A549 (cell line): ENCODE measurements around the gene CDADC1. TPM values are rescaled to one million over a fixed set of nuclear protein-coding genes. Genes with fewer than 3 reads are reported as not detected.

Experiments used
- ATAC-seq, 2 experiments: fragments of 200-7000 bp in 1 of 2; fragments of >200 bp in 1 of 2; cut with Nextera tagmentation in 1 of 2; cut with Tn5 transposase in 1 of 2; 3 replicates each; pipeline versions ENCODE4 v1.8.0 to v1.9.1; 2018 to 2020; ENCODE audit warnings: mild to moderate bottlenecking in 1 of 2, moderate library complexity in 1 of 2
- CTCF ChIA-PET: fragments of 300-600 bp; sonication (Branson Sonifier 250); formaldehyde crosslinking; extraction: SDS; loops from one replicate; lab custom pipeline; 2021; ENCODE audit warnings: antibody characterized with exemption, inconsistent platforms; lab: Yijun Ruan, JAX
- POLR2A ChIA-PET: fragments of 350-600 bp; formaldehyde crosslinking; extraction: SDS; loops from one replicate; lab custom pipeline; 2021; ENCODE audit warnings: antibody characterized with exemption, inconsistent platforms; lab: Yijun Ruan, JAX
- DNase-seq, 2 experiments: peaks; one replicate each; pipeline versions ENCODE4 v3.0.0 to v3.0.0-alpha.2; 2011 to 2016; ENCODE audit warnings: low read depth in 1 of 2, low spot score in 1 of 2
- FAIRE-seq: peaks from 2 replicates; lab custom pipeline; 2011; peaks lifted over from hg19 to GRCh38; lab: Jason Lieb, UNC
- H3K27ac ChIP-seq, 2 experiments: fragments of >200 bp; sonication (Bioruptor Twin); formaldehyde crosslinking; 3 replicates each; pipeline ENCODE4 v1.5.1; 2016 to 2017
- H3K4me1 ChIP-seq: fragments of >200 bp; sonication (Bioruptor Twin); formaldehyde crosslinking; 3 replicates; pipeline ENCODE4 v1.6.1; 2016
- H3K4me2 ChIP-seq: fragments of >200 bp; sonication (Bioruptor Twin); formaldehyde crosslinking; 3 replicates; pipeline ENCODE4 v1.6.1; 2016
- H3K4me3 ChIP-seq: fragments of >200 bp; sonication (Bioruptor Twin); formaldehyde crosslinking; 3 replicates; pipeline ENCODE4 v1.5.1; 2016
- H3K9me3 ChIP-seq: fragments of >200 bp; sonication (Bioruptor Twin); formaldehyde crosslinking; 3 replicates; pipeline ENCODE4 v1.6.1; 2016
- BHLHE40 ChIP-seq: IDR thresholded peaks from 2 replicates; pipeline ENCODE4 v1.6.1; 2012; ENCODE audit warnings: low read depth, low read length, inconsistent platforms
- CHD2 ChIP-seq: fragments of 150-350 bp; IDR thresholded peaks from 2 replicates; pipeline ENCODE4 v1.6.1; 2014; ENCODE audit warnings: low read length; ENCODE audit not compliant: partially characterized antibody
- CTCF ChIP-seq: fragments of >200 bp; sonication (Bioruptor Twin); formaldehyde crosslinking; IDR thresholded peaks from 3 replicates; pipeline ENCODE4 v1.5.1; 2016
- EP300 ChIP-seq, 2 experiments: fragments of >200 bp; sonication (Bioruptor Twin); formaldehyde crosslinking; IDR thresholded peaks; 2 replicates in 1 of 2; 3 replicates in 1 of 2; pipeline ENCODE4 v1.6.1; 2016 to 2017
- FOSB ChIP-seq: fragments of 250-450 bp; sonication (Bioruptor Pico); IDR thresholded peaks from 2 replicates; pipeline ENCODE4 v1.5.0; 2020; ENCODE audit warnings: mild to moderate bottlenecking, moderate library complexity
- FOXS1 ChIP-seq: fragments of 250-450 bp; sonication (Bioruptor Pico); IDR thresholded peaks from 2 replicates; pipeline ENCODE4 v1.5.0; 2020; ENCODE audit warnings: mild to moderate bottlenecking, moderate library complexity
- GATA3 ChIP-seq: IDR thresholded peaks from 2 replicates; pipeline ENCODE4 v1.6.1; 2012; ENCODE audit warnings: borderline replicate concordance
- HOXB13 ChIP-seq: fragments of 250-450 bp; sonication (Bioruptor Pico); IDR thresholded peaks from 2 replicates; pipeline ENCODE4 v1.5.0; 2020; ENCODE audit warnings: low read depth, mild to moderate bottlenecking, moderate library complexity
- MAZ ChIP-seq: fragments of 150-350 bp; IDR thresholded peaks from 2 replicates; pipeline ENCODE4 v1.6.1; 2014; ENCODE audit warnings: antibody characterized with exemption, low read depth, low read length, borderline replicate concordance
- NFE2L2 ChIP-seq: fragments of 150-350 bp; conservative IDR thresholded peaks from 2 replicates; pipeline ENCODE4 v1.6.1; 2014; ENCODE audit warnings: low read length
- NPAS2 ChIP-seq: fragments of 250-450 bp; sonication (Bioruptor Pico); IDR thresholded peaks from 2 replicates; pipeline ENCODE4 v1.8.0; 2022; ENCODE audit warnings: mild to moderate bottlenecking, moderate library complexity, borderline replicate concordance
- NR3C1 ChIP-seq: fragments of >200 bp; sonication (Bioruptor Twin); formaldehyde crosslinking; IDR thresholded peaks from 3 replicates; pipeline ENCODE4 v1.6.1; 2017
- POLR2A ChIP-seq: IDR thresholded peaks from 2 replicates; pipeline ENCODE4 v1.6.1; 2012; ENCODE audit warnings: mild to moderate bottlenecking, low read length
- POLR2AphosphoS2 ChIP-seq: conservative IDR thresholded peaks from 2 replicates; pipeline ENCODE4 v1.6.1; 2012; ENCODE audit warnings: low read length, improper control_type of control experiment, inconsistent platforms
- RAD21 ChIP-seq, 2 experiments: fragments of >200 bp in 1 of 2; sonication (Bioruptor Twin) in 1 of 2; formaldehyde crosslinking in 1 of 2; IDR thresholded peaks in 1 of 2; conservative IDR thresholded peaks in 1 of 2; 2 replicates in 1 of 2; 3 replicates in 1 of 2; pipeline ENCODE4 v1.6.1; 2012 to 2018; ENCODE audit warnings: inconsistent platforms in 1 of 2
- RFX5 ChIP-seq: fragments of 450-650 bp; IDR thresholded peaks from 2 replicates; pipeline ENCODE4 v1.7.1; 2014; ENCODE audit warnings: antibody characterized with exemption, mild to moderate bottlenecking, moderate library complexity
- SREBF2 ChIP-seq: fragments of 450-650 bp; IDR thresholded peaks from 2 replicates; pipeline ENCODE4 v1.6.1; 2014; ENCODE audit warnings: mild to moderate bottlenecking, moderate library complexity
- TFCP2L1 ChIP-seq: fragments of 250-450 bp; sonication (Bioruptor Pico); IDR thresholded peaks from 2 replicates; pipeline ENCODE4 v1.5.0; 2021; ENCODE audit warnings: mild to moderate bottlenecking
- ZFP36 ChIP-seq: fragments of 450-650 bp; IDR thresholded peaks from 2 replicates; pipeline ENCODE4 v1.6.1; 2014; ENCODE audit warnings: borderline replicate concordance; ENCODE audit not compliant: partially characterized antibody
- ZNF302 ChIP-seq: fragments of 250-450 bp; sonication (Bioruptor Pico); IDR thresholded peaks from 2 replicates; pipeline ENCODE4 v1.9.0; 2021; ENCODE audit warnings: inconsistent platforms, mild to moderate bottlenecking, moderate library complexity
- ZSCAN20 ChIP-seq: fragments of 250-450 bp; sonication (Bioruptor Pico); IDR thresholded peaks from 2 replicates; pipeline ENCODE4 v1.8.0; 2022; ENCODE audit warnings: mild to moderate bottlenecking, moderate library complexity
- WGBS: methylation state at CpG from one replicate; pipeline ENCODE4 v1.1.6; 2017; ENCODE audit errors: missing lambda C conversion rate; 5-methylcytosine and 5-hydroxymethylcytosine counted together
- polyA plus RNA-seq, 4 experiments: library from polyadenylated mRNA; depleted of rRNA in 3 of 4; stranded (reverse); fragments of >200 nt; fragmentation: RNase III in 1 of 4; extraction: RNeasy Plus Mini Kit Qiagen cat#74134 plus additional on column Dnase treatment in 1 of 4; gene quantifications; 2 replicates in 3 of 4; 3 replicates in 1 of 4; pipeline ENCODE4 v1.2.3, GENCODE V29; 2011 to 2017
- TF ChIP-seq, protein P1 (sequence below): IDR thresholded peaks from 2 replicates; pipeline ENCODE4 v1.6.1; 2012
- TF ChIP-seq, protein P2 (sequence below): fragments of 200-600 bp; sonication (generic); IDR thresholded peaks from 2 replicates; pipeline ENCODE4 v1.6.1; 2016; ENCODE audit warnings: antibody characterized with exemption, mild to moderate bottlenecking, moderate library complexity
- TF ChIP-seq, protein P3 (sequence below): fragments of >200 bp; sonication (Bioruptor Twin); formaldehyde crosslinking; IDR thresholded peaks from 3 replicates; pipeline ENCODE4 v1.6.1; 2016
- TF ChIP-seq, protein P4 (sequence below): fragments of 450-650 bp; IDR thresholded peaks from 2 replicates; pipeline ENCODE4 v1.6.1; 2014; ENCODE audit warnings: antibody characterized with exemption

CDADC1 gene
- polyA plus RNA-seq, 2 of the 4 experiments (the other 2 are of a cell fraction) = 4.3 to 9.6 TPM

GRCh38 chr13:49238621-49239020 is 9.1 kb upstream of the CDADC1 start (continued):
- no peak for TF ChIP-seq BHLHE40
- TF ChIP-seq CHD2 = no peak
- no peak for TF ChIP-seq ZSCAN20 (CRISPR knock-in tag)
- TF ChIP-seq EP300 (IDR thresholded peaks at IDR 0.05) = no peak
- TF ChIP-seq TFCP2L1 (CRISPR knock-in tag) = no peak
- TF ChIP-seq NR3C1 = no peak
- no peak for TF ChIP-seq POLR2A

GRCh38 chr13:49240017-49240416 is 7.7 kb upstream of the CDADC1 start:
- H3K27ac ChIP-seq = no peak overlapping the region
- no peaks in the 10 kb centered on the region for H3K9me3 ChIP-seq
- ATAC-seq (peak; percentile 80 to 84), FAIRE-seq (no peak), DNase-seq (peak in 1 of 2 experiments; percentile 24)
- 4% methylated on average over 4 of the region's 4 CpGs for WGBS
- no peaks in the 10 kb centered on the region for H3K4me1 ChIP-seq
- TF ChIP-seq RAD21 (conservative IDR thresholded peaks at IDR 0.05 in 1 of 2, IDR thresholded peaks at IDR 0.05 in 1 of 2) (peak; percentile 16 to 26; a peak in 1 of 5 replicates), CTCF (peak; percentile 35), NR3C1 (no peak)
- ChIA-PET CTCF (interaction anchor here (0.8 to 2.2 kb wide), 4 partner anchors 11 to 204 kb away, joined by 3 to 8 read pairs (median 4); partner anchors contain the start of gene SETDB2), POLR2A (interaction anchor here (0.5 kb wide), 1 partner anchor 204 kb away, joined by 3 read pairs; the partner anchor contains the start of genes CAB39L and SETDB2)
- no peak overlapping the region for H3K4me2 ChIP-seq
- H3K4me3 ChIP-seq = no peak overlapping the region

- Histone ChIP-seq H3K27ac (no peak overlapping the region), H3K9me3 (no peaks in the 10 kb centered on the region), H3K4me2 (no peak overlapping the region), H3K4me1 (no peaks in the 10 kb centered on the region), H3K4me3 (no peak overlapping the region)
- no peak for TF ChIP-seq ZNF302 (CRISPR knock-in tag)
- no peak for TF ChIP-seq NFE2L2
- no peak for TF ChIP-seq POLR2AphosphoS2
- TF ChIP-seq NPAS2 = no peak
- ATAC-seq (no peak), FAIRE-seq (no peak), DNase-seq (no peak)
- POLR2A ChIA-PET = no interaction called here
- CTCF ChIA-PET = interaction anchor here (2.2 kb wide), 1 partner anchor 40 kb away, joined by 8 read pairs; no protein-coding TSS in a partner anchor
- 65% methylated on average over 7 of the region's 7 CpGs for WGBS
Observed at GRCh38 chr13:49241296-49241695, 6.4 kb upstream of the CDADC1 start.

- H3K4me2 ChIP-seq = no peak overlapping the region
- DNase-seq = no peak
- no peak for ATAC-seq
- POLR2A ChIA-PET = no interaction called here
- 0 out of 3 replicates have a peak, but pooled peaks cover 3% of the 10 kb centered on the region for H3K4me1 ChIP-seq
- FAIRE-seq = no peak
- H3K9me3 ChIP-seq = no peaks in the 10 kb centered on the region
- no peak overlapping the region for H3K27ac ChIP-seq
- CTCF ChIA-PET = interaction anchor here (1.5 kb wide), 2 partner anchors 25 to 35 kb away, joined by 4 to 7 read pairs; partner anchors contain the start of gene MLNR
- H3K4me3 ChIP-seq = no peak overlapping the region
- TF ChIP-seq SREBF2 (no peak), NFE2L2 (no peak), ZFP36 (no peak), MAZ (no peak), GATA3 (no peak), FOSB (CRISPR knock-in tag) (no peak), HOXB13 (CRISPR knock-in tag) (no peak), BHLHE40 (no peak), RFX5 (no peak), ZSCAN20 (CRISPR knock-in tag) (no peak), FOXS1 (CRISPR knock-in tag) (no peak)
- TF ChIP-seq, protein P1, sequence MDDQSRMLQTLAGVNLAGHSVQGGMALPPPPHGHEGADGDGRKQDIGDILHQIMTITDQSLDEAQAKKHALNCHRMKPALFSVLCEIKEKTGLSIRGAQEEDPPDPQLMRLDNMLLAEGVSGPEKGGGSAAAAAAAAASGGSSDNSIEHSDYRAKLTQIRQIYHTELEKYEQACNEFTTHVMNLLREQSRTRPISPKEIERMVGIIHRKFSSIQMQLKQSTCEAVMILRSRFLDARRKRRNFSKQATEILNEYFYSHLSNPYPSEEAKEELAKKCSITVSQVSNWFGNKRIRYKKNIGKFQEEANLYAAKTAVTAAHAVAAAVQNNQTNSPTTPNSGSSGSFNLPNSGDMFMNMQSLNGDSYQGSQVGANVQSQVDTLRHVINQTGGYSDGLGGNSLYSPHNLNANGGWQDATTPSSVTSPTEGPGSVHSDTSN = no peak
- TF ChIP-seq, protein P2, sequence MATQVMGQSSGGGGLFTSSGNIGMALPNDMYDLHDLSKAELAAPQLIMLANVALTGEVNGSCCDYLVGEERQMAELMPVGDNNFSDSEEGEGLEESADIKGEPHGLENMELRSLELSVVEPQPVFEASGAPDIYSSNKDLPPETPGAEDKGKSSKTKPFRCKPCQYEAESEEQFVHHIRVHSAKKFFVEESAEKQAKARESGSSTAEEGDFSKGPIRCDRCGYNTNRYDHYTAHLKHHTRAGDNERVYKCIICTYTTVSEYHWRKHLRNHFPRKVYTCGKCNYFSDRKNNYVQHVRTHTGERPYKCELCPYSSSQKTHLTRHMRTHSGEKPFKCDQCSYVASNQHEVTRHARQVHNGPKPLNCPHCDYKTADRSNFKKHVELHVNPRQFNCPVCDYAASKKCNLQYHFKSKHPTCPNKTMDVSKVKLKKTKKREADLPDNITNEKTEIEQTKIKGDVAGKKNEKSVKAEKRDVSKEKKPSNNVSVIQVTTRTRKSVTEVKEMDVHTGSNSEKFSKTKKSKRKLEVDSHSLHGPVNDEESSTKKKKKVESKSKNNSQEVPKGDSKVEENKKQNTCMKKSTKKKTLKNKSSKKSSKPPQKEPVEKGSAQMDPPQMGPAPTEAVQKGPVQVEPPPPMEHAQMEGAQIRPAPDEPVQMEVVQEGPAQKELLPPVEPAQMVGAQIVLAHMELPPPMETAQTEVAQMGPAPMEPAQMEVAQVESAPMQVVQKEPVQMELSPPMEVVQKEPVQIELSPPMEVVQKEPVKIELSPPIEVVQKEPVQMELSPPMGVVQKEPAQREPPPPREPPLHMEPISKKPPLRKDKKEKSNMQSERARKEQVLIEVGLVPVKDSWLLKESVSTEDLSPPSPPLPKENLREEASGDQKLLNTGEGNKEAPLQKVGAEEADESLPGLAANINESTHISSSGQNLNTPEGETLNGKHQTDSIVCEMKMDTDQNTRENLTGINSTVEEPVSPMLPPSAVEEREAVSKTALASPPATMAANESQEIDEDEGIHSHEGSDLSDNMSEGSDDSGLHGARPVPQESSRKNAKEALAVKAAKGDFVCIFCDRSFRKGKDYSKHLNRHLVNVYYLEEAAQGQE = no peak
- TF ChIP-seq, protein P3, sequence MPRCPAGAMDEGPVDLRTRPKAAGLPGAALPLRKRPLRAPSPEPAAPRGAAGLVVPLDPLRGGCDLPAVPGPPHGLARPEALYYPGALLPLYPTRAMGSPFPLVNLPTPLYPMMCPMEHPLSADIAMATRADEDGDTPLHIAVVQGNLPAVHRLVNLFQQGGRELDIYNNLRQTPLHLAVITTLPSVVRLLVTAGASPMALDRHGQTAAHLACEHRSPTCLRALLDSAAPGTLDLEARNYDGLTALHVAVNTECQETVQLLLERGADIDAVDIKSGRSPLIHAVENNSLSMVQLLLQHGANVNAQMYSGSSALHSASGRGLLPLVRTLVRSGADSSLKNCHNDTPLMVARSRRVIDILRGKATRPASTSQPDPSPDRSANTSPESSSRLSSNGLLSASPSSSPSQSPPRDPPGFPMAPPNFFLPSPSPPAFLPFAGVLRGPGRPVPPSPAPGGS = no peak
- TF ChIP-seq, protein P4, sequence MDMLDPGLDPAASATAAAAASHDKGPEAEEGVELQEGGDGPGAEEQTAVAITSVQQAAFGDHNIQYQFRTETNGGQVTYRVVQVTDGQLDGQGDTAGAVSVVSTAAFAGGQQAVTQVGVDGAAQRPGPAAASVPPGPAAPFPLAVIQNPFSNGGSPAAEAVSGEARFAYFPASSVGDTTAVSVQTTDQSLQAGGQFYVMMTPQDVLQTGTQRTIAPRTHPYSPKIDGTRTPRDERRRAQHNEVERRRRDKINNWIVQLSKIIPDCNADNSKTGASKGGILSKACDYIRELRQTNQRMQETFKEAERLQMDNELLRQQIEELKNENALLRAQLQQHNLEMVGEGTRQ = no peak
Observed at GRCh38 chr13:49245101-49245500, 2.6 kb upstream of the CDADC1 start.
